Measurements from ENCODE around the gene STARD3. TPM values are rescaled to one million over a fixed set of nuclear protein-coding genes. Genes with fewer than 3 reads are reported as not detected.

The STARD3 gene
- total RNA-seq, 1 donor from 2014 or later: 50.2 TPM

- DNase-seq (ENCODE audit: extremely low read depth, low read depth, low spot score): no peak
Observed at GRCh38 chr17:39603304-39604016, 33.5 kb upstream of the STARD3 start.

- no peak for DNase-seq (ENCODE audit: extremely low read depth, low read depth, low spot score)
Observed at GRCh38 chr17:39604911-39605491, 31.9 kb upstream of the STARD3 start.

GRCh38 chr17:39605492-39606433 lies 31.2 kb upstream of the STARD3 start:
- no peak for DNase-seq (ENCODE audit: extremely low read depth, low read depth, low spot score)

- no peak for DNase-seq (ENCODE audit: extremely low read depth, low read depth, low spot score)
Observed at GRCh38 chr17:39606434-39607056, 30.4 kb upstream of the STARD3 start.

GRCh38 chr17:39607057-39607850 lies 29.7 kb upstream of the STARD3 start:
- no peak for DNase-seq (ENCODE audit: extremely low read depth, low read depth, low spot score)

GRCh38 chr17:39607851-39608130 lies 29.2 kb upstream of the STARD3 start, which contains the start of gene NEUROD2:
Gene NEUROD2 (minus strand): TSS chr17:39607920. CDS start chr17:39606599, 1,321 bp downstream.
- DNase-seq (ENCODE audit: extremely low read depth, low read depth, low spot score): no peak

GRCh38 chr17:39608142-39608981 lies 28.6 kb upstream of the STARD3 start:
- no peak for DNase-seq (ENCODE audit: extremely low read depth, low read depth, low spot score)

- no peak for DNase-seq (ENCODE audit: extremely low read depth, low read depth, low spot score)
Observed at GRCh38 chr17:39609416-39610025, 27.4 kb upstream of the STARD3 start.

GRCh38 chr17:39611401-39612112 lies 25.4 kb upstream of the STARD3 start:
- no peak for DNase-seq (ENCODE audit: extremely low read depth, low read depth, low spot score)

GRCh38 chr17:39612291-39612894 lies 24.6 kb upstream of the STARD3 start:
- DNase-seq (ENCODE audit: extremely low read depth, low read depth, low spot score): no peak

- no peak for DNase-seq (ENCODE audit: extremely low read depth, low read depth, low spot score)
Observed at GRCh38 chr17:39612935-39613464, 23.9 kb upstream of the STARD3 start.

GRCh38 chr17:39614545-39615157 lies 22.3 kb upstream of the STARD3 start:
- no peak for DNase-seq (ENCODE audit: extremely low read depth, low read depth, low spot score)

- no peak for DNase-seq (ENCODE audit: extremely low read depth, low read depth, low spot score)
Observed at GRCh38 chr17:39615434-39615833, 21.5 kb upstream of the STARD3 start.

- no peak for DNase-seq (ENCODE audit: extremely low read depth, low read depth, low spot score)
Observed at GRCh38 chr17:39617100-39617445, 19.9 kb upstream of the STARD3 start.

- DNase-seq (ENCODE audit: extremely low read depth, low read depth, low spot score): no peak
Observed at GRCh38 chr17:39617446-39618245, 19.3 kb upstream of the STARD3 start.

- no peak for DNase-seq (ENCODE audit: extremely low read depth, low read depth, low spot score)
Observed at GRCh38 chr17:39618246-39618913, 18.6 kb upstream of the STARD3 start.

Measured in glomerular endothelial cell (primary cell).